WTC11 (cell line): ENCODE results near the gene WLS. TPM values are rescaled to one million over a fixed set of nuclear protein-coding genes. Genes with fewer than 3 reads are reported as not detected.
"Not testable (repeated sequence)": the region's sequence is repeated elsewhere in the genome, so short reads cannot be mapped to it uniquely, and the experiment has no call there.

Source experiments
- ATAC-seq: fragments of 200-7000 bp; cut with Tn5 transposase; 2 replicates; pipeline ENCODE4 v1.10.0; 2021; ENCODE audit warnings: mild to moderate bottlenecking, moderate library complexity
- CTCF ChIA-PET: fragments of 300-600 bp; sonication (Branson Sonifier 250); formaldehyde crosslinking; loops from one replicate; lab custom pipeline; 2021; ENCODE audit warnings: antibody characterized with exemption; lab: Charles Lee
- POLR2A ChIA-PET: fragments of 350-600 bp; sonication (Branson Sonifier 250); formaldehyde crosslinking; loops from one replicate; lab custom pipeline; 2021; ENCODE audit warnings: antibody characterized with exemption; lab: Charles Lee
- DNase-seq: peaks from one replicate; pipeline ENCODE4 v3.0.0; 2021; ENCODE audit warnings: low spot score
- H3K27ac Mint-ChIP-seq: 2 replicates; pipeline ENCODE4 v1.8.0; 2021; ENCODE audit warnings: mixed read lengths
- H3K27me3 Mint-ChIP-seq: 2 replicates; pipeline ENCODE4 v1.8.0; 2021; ENCODE audit warnings: low read depth, mild to moderate bottlenecking, moderate library complexity, mixed read lengths
- H3K36me3 Mint-ChIP-seq: 2 replicates; pipeline ENCODE4 v1.8.0; 2021; ENCODE audit warnings: mixed read lengths
- H3K4me1 Mint-ChIP-seq: 2 replicates; pipeline ENCODE4 v1.8.0; 2022; ENCODE audit warnings: mixed read lengths
- H3K4me3 Mint-ChIP-seq: 2 replicates; pipeline ENCODE4 v1.8.0; 2021; ENCODE audit warnings: mild to moderate bottlenecking, moderate library complexity, mixed read lengths
- H3K9me3 Mint-ChIP-seq: 2 replicates; pipeline ENCODE4 v1.8.0; 2021; ENCODE audit warnings: mixed read lengths
- JAZF1 ChIP-seq: fragments of 250-450 bp; sonication (Bioruptor Pico); IDR thresholded peaks from 2 replicates; pipeline ENCODE4 v1.9.0; 2021; ENCODE audit warnings: moderate library complexity, mild to moderate bottlenecking, inconsistent platforms
- JUN ChIP-seq: sonication (generic); formaldehyde crosslinking; IDR thresholded peaks from 2 replicates; pipeline ENCODE4 v1.8.0; 2023; ENCODE audit warnings: mild to moderate bottlenecking, missing genetic modification reagents
- NFE2L1 ChIP-seq: sonication (generic); formaldehyde crosslinking; IDR thresholded peaks from 2 replicates; pipeline ENCODE4 v1.8.1; 2023; ENCODE audit warnings: missing genetic modification reagents
- SP1 ChIP-seq: sonication (generic); formaldehyde crosslinking; conservative IDR thresholded peaks from 2 replicates; pipeline ENCODE4 v1.8.1; 2022; ENCODE audit warnings: missing genetic modification reagents
- total RNA-seq: library from RNA; stranded (reverse); gene quantifications from 3 replicates; pipeline ENCODE4 v1.2.3, GENCODE V29; 2021
- TF ChIP-seq, protein P1 (sequence below): sonication (generic); formaldehyde crosslinking; IDR thresholded peaks from 2 replicates; pipeline ENCODE4 v1.8.0; 2022; ENCODE audit warnings: mild to moderate bottlenecking, missing genetic modification reagents
- TF ChIP-seq, protein P2 (sequence below): sonication (generic); formaldehyde crosslinking; IDR thresholded peaks from 2 replicates; pipeline ENCODE4 v1.8.1; 2023; ENCODE audit warnings: mild to moderate bottlenecking, missing genetic modification reagents, borderline replicate concordance
- TF ChIP-seq, protein P3 (sequence below): fragments of 250-450 bp; sonication (Bioruptor Pico); IDR thresholded peaks from 2 replicates; pipeline ENCODE4 v1.9.0; 2021; ENCODE audit warnings: mild to moderate bottlenecking
- TF ChIP-seq, protein P4 (sequence below): fragments of 250-450 bp; sonication (Bioruptor Pico); IDR thresholded peaks from 2 replicates; pipeline ENCODE4 v2.1.2; 2022; ENCODE audit warnings: mild to moderate bottlenecking, moderate library complexity

Gene WLS
- total RNA-seq, 1 experiment from 2014 or later = 4.5 TPM

DNA sequence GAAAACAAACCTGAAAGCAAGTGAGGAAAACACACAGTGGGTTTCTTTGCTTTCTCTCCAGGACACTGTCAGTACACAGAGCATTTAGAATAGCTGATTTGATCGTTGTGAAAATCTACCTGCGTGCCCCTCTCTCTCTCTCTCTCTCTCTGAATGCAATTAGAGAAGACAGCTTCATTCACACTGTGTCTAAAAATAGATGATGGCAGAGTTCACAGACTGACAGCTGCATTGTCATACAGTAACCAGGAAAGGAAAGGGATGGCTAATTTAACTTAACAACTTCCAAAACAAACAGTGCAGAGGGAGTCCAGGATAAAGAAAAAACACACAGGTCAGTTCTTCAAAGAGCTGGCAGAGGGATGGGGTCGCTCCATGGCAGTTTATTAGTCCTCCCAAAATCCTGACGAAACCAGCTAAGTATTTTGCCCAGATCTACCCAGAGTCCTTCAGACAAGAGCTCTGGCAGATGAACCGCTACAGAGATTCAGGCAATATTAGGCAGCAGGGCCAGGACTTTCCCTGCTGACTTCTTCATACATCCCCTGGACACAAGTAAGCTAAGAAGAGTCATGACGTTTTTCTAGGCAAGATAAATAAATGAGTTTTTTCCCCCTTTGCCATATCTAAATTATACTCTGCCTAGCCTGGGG is 58.9 kb downstream of the WLS start:
- DNase-seq (no peak), ATAC-seq (no peak)
- CTCF ChIA-PET = interaction anchor here (0.6 to 1.5 kb wide), 5 partner anchors 11 to 148 kb away, joined by 3 to 6 read pairs (median 5); no protein-coding TSS in a partner anchor
- H3K36me3 Mint-ChIP-seq = no peaks in the 10 kb centered on the region
- H3K27me3 Mint-ChIP-seq = no peaks in the 10 kb centered on the region; the same call in 1 of the 2 replicates
- no peak overlapping the region for H3K4me3 Mint-ChIP-seq
- peaks cover 10% of the 10 kb centered on the region for H3K9me3 Mint-ChIP-seq
- H3K27ac Mint-ChIP-seq = no peak overlapping the region
- POLR2A ChIA-PET = interaction anchor here (1.1 kb wide), 1 partner anchor 59 kb away, joined by 3 read pairs; the partner anchor contains the start of gene WLS
- TF ChIP-seq SP1 (CRISPR knock-in tag) (no peak), JUN (CRISPR knock-in tag) (no peak)
- TF ChIP-seq, protein P1, sequence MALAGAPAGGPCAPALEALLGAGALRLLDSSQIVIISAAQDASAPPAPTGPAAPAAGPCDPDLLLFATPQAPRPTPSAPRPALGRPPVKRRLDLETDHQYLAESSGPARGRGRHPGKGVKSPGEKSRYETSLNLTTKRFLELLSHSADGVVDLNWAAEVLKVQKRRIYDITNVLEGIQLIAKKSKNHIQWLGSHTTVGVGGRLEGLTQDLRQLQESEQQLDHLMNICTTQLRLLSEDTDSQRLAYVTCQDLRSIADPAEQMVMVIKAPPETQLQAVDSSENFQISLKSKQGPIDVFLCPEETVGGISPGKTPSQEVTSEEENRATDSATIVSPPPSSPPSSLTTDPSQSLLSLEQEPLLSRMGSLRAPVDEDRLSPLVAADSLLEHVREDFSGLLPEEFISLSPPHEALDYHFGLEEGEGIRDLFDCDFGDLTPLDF (CRISPR knock-in tag) = no peak
- H3K4me1 Mint-ChIP-seq = peaks cover 11% of the 10 kb centered on the region

DNA sequence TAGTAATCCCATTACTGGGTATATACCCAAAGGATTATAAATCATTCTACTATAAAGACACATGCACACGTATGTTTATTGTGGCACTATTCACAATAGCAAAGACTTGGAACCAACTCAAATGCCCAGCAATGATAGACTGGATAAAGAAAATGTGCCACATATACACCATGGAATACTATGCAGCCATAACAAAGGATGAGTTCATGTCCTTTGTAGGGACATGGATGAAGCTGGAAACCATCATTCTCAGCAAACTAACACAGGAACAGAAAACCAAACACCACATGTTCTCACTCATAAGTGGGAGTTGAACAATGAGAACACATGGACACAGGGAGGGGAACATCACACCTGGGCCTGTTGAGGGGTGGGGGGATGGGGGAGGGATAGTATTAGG is 60.5 kb downstream of the WLS start:
- CTCF ChIA-PET, POLR2A ChIA-PET, H3K9me3 Mint-ChIP-seq, H3K4me3 Mint-ChIP-seq, H3K27me3 Mint-ChIP-seq, ATAC-seq, H3K36me3 Mint-ChIP-seq, H3K27ac Mint-ChIP-seq, DNase-seq: not testable (repeated sequence)
- peaks cover 11% of the 10 kb centered on the region for H3K4me1 Mint-ChIP-seq

DNA sequence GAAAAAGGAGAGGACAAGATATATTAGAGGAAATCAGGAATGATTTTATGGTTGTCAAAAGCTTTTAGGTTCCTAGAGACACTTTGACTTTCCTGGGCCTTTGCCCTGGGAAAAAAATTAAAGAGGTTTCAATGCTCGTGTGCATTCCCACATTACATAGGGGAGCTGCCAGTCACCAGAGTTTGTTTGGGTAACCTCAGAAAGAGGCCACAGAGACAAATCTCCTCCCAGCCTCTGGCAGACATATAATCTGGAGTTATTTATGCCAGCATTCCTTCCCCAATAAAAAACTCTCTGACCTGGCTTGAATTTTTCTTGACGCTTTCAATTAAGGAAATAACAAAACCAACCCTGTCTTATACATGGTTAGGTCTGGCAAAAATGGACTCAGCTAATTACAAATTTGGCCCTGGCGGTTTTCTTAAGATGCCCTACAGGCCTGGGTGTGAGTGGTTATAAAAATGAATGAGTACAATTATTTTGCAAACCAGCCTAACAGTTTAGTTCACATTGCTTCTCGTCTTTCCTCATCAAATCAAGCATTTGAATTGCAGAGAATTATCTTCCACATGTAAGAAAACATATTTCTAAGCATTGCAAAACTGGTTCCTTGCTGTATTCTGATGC is 63.7 kb downstream of the WLS start:
- DNase-seq (no peak), ATAC-seq (no peak)
- TF ChIP-seq, protein P2, sequence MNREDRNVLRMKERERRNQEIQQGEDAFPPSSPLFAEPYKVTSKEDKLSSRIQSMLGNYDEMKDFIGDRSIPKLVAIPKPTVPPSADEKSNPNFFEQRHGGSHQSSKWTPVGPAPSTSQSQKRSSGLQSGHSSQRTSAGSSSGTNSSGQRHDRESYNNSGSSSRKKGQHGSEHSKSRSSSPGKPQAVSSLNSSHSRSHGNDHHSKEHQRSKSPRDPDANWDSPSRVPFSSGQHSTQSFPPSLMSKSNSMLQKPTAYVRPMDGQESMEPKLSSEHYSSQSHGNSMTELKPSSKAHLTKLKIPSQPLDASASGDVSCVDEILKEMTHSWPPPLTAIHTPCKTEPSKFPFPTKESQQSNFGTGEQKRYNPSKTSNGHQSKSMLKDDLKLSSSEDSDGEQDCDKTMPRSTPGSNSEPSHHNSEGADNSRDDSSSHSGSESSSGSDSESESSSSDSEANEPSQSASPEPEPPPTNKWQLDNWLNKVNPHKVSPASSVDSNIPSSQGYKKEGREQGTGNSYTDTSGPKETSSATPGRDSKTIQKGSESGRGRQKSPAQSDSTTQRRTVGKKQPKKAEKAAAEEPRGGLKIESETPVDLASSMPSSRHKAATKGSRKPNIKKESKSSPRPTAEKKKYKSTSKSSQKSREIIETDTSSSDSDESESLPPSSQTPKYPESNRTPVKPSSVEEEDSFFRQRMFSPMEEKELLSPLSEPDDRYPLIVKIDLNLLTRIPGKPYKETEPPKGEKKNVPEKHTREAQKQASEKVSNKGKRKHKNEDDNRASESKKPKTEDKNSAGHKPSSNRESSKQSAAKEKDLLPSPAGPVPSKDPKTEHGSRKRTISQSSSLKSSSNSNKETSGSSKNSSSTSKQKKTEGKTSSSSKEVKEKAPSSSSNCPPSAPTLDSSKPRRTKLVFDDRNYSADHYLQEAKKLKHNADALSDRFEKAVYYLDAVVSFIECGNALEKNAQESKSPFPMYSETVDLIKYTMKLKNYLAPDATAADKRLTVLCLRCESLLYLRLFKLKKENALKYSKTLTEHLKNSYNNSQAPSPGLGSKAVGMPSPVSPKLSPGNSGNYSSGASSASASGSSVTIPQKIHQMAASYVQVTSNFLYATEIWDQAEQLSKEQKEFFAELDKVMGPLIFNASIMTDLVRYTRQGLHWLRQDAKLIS (CRISPR knock-in tag) = no peak
- no peak for TF ChIP-seq NFE2L1 (CRISPR knock-in tag)
- TF ChIP-seq, protein P3, sequence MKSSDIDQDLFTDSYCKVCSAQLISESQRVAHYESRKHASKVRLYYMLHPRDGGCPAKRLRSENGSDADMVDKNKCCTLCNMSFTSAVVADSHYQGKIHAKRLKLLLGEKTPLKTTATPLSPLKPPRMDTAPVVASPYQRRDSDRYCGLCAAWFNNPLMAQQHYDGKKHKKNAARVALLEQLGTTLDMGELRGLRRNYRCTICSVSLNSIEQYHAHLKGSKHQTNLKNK (CRISPR knock-in tag) = no peak
- peaks cover 8% of the 10 kb centered on the region for H3K4me1 Mint-ChIP-seq
- H3K27ac Mint-ChIP-seq = no peak overlapping the region
- H3K9me3 Mint-ChIP-seq = peaks cover 10% of the 10 kb centered on the region
- H3K36me3 Mint-ChIP-seq = no peaks in the 10 kb centered on the region
- ChIA-PET POLR2A (interaction anchor here (0.6 kb wide), 1 partner anchor 168 kb away, joined by 4 read pairs; no protein-coding TSS in a partner anchor), CTCF (no interaction called here)
- H3K4me3 Mint-ChIP-seq = no peak overlapping the region
- H3K27me3 Mint-ChIP-seq = no peaks in the 10 kb centered on the region; the same call in 1 of the 2 replicates

DNA sequence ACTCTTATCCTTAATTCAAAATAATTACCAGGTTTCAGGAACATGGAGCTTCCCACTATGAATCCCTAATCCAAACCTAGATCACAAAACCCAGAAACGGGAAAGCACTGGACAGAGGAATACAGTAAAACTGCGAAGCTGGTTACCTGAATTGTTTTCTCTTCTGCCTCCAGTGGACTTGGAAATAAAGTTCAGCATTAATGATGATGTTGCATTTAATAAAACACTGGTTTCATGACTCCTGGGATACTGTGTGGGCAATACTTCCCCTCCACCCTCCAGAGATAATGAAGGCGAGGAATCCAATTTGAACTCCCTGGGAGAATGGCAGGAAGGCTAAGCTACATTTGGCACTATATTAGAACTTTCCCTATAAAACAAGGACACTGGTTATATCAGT is 65.1 kb downstream of the WLS start:
- ATAC-seq (no peak), DNase-seq (no peak)
- Mint-ChIP-seq H3K9me3 (peaks cover 10% of the 10 kb centered on the region), H3K27me3 (no peaks in the 10 kb centered on the region; the same call in 1 of the 2 replicates), H3K4me1 (no peaks in the 10 kb centered on the region), H3K4me3 (no peak overlapping the region), H3K27ac (no peak overlapping the region), H3K36me3 (no peaks in the 10 kb centered on the region)
- ChIA-PET POLR2A (no interaction called here), CTCF (interaction anchor here (1.1 kb wide), 1 partner anchor 176 kb away, joined by 3 read pairs; no protein-coding TSS in a partner anchor)
- no peak for TF ChIP-seq JAZF1 (CRISPR knock-in tag)
- TF ChIP-seq, protein P4, sequence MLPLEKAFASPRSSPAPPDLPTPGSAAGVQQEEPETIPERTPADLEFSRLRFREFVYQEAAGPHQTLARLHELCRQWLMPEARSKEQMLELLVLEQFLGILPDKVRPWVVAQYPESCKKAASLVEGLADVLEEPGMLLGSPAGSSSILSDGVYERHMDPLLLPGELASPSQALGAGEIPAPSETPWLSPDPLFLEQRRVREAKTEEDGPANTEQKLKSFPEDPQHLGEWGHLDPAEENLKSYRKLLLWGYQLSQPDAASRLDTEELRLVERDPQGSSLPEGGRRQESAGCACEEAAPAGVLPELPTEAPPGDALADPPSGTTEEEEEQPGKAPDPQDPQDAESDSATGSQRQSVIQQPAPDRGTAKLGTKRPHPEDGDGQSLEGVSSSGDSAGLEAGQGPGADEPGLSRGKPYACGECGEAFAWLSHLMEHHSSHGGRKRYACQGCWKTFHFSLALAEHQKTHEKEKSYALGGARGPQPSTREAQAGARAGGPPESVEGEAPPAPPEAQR (CRISPR knock-in tag) = no peak
